Measurements from ENCODE around the gene SDR39U1.

Gene SDR39U1

DNA sequence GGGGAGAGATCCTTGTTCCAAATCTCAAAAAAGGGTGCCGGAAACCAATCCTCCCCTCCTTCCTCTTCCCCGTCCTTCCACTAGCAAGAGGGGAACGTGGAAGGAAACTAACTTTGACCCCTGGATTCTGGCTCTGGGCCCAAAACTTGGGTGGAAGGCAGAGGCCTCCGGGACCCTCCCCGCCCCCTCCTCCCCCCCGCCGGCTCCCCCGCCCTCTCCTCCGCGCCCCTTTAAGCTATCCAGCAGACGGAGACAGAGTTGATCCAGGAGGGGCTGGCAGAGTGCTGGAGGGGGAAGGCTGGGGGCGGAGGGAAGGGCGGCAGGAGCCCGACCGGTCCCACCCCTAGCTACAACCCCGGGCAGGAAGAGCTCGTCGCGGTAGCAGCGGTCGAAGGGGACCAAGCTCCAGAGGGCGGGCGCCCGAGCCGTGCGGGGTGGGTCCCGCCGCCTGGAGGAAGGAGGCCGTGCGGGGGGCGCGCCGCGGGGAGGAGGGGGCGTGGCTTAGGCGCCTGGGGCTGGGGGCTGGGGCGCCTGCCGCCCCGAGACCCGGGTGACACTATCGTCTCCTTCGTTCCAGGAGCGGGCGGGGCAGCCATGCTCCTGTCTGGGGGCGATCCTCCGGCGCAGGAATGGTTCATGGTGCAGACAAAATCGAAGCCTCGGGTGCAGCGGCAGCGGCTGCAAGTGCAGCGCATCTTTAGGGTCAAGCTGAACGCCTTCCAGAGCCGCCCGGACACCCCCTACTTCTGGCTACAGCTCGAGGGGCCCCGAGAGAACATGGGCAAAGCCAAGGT is 43.7 kb downstream of the SDR39U1 start, which contains the start of gene NYNRIN:
Gene NYNRIN, plus strand, starts transcription at position 351 of the 794 bp plus-strand sequence. Its CDS starts 244 bp downstream, at position 595.
- peak within 1 kb of the TSS; percentile 72 for H3K4me3 ChIP-seq (replicated peaks; ENCODE audit: low read depth, low read length)
- DNase-seq (ENCODE audit: low read depth), result peak; percentile 65
- TF ChIP-seq, protein P1, sequence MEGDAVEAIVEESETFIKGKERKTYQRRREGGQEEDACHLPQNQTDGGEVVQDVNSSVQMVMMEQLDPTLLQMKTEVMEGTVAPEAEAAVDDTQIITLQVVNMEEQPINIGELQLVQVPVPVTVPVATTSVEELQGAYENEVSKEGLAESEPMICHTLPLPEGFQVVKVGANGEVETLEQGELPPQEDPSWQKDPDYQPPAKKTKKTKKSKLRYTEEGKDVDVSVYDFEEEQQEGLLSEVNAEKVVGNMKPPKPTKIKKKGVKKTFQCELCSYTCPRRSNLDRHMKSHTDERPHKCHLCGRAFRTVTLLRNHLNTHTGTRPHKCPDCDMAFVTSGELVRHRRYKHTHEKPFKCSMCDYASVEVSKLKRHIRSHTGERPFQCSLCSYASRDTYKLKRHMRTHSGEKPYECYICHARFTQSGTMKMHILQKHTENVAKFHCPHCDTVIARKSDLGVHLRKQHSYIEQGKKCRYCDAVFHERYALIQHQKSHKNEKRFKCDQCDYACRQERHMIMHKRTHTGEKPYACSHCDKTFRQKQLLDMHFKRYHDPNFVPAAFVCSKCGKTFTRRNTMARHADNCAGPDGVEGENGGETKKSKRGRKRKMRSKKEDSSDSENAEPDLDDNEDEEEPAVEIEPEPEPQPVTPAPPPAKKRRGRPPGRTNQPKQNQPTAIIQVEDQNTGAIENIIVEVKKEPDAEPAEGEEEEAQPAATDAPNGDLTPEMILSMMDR (IDR thresholded peaks at IDR 0.05; ENCODE audit: low read length, missing control alignments), result no peak

DNA sequence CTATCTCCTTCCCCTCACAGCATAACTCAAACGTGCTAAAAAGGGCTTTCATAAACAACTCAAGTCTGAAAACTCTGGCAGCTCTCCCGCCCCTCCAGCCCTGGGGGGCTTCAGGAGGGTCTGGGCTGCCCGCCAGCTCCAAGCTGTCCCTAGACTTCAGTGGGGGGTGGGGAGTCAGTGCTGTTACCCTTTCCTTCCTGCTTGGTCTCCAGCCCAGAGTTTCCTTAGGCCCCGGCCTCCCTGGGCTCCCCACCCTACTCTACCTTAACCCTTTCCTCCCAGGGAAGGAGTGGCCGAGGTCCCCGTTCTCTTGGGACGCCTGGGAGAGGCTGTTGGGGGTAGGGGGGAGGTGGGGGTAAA is 44.3 kb downstream of the SDR39U1 start:
- peak; percentile 48 for DNase-seq (ENCODE audit: low read depth)
- TF ChIP-seq, protein P1 (IDR thresholded peaks at IDR 0.05; ENCODE audit: low read length, missing control alignments), result no peak
- peak overlapping the region; percentile 72 for H3K4me3 ChIP-seq (replicated peaks; ENCODE audit: low read depth, low read length)

DNA sequence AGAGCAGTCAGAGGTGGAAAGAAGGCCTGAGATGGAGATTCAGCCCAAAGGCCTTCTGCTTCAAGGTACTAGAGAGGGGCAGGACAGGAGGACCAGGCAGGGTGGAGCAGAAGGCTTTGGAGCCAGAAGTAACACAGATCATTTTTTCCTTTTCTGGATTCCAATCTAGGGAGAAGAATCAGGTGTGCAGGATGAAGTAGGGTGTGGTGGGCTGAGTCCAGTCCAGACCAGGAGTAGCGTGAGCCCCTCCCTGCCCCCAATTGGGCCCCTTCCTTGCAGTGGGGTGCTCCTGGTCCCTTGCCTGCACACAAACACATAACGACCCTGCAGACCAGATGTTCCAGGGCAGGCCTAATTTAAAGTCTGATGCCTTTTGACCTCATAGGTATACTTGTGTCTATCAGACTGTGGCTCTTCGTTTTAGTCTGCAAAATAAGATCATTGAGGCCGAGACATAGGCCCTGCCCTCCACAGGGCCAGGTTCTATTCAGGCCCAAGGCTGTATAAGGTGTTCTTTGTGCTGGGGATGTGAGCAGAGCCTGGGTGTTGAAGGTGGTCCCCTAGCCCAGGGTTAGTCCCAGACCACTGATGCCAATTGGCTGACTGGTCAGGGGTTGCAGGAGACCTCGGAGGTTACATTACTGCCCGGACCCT is 44.8 kb downstream of the SDR39U1 start:
- DNase-seq (ENCODE audit: low read depth), result no peak
- no peak overlapping the region for H3K4me3 ChIP-seq (replicated peaks; ENCODE audit: low read depth, low read length)
- TF ChIP-seq, protein P1 (IDR thresholded peaks at IDR 0.05; ENCODE audit: low read length, missing control alignments), result no peak

DNA sequence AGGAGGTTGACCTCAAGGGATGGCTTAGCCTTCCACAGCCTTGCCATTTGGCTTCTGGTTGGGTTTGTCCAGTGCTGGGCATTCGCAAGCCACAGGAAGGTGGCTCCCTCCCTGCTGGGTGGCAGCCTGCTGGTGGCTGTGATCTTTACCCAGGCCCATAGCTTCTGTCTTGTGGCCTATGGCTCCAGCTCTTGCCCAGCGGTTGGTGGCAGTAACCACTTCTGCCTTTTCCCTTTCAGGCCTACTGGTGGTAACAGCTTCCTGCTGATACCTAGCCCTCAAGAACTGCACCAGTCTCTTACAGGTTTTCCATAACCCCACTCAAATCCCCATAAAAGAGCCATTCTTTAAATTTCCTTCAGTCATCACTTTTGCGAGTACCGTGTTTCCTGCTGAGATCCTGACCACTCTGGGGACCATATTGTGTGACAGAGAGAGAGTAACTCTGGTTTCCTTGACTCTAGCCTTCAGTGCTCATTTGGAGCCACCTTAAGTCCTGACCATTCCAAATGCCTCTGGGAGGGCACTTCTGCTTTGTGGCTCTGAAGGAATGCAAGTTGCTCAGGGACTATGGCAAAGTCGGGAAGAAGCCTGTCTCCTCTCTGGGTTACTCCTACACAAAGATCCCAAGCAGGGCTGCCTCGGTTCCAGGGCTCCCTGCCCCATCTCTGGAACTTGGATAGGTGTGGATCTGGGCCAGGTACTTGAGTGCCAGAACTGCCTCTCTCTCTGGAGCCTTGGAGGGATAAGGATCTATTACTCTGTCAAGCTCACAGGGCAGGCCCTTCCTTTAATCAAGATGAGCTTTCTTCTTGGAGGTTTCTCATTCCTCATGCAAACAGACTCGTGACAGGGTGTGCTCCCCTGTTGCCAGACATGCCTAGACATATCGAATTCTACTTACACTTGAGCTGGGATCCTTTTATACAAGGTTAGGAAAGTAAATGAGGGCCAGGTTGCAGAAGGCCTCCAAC is 46.7 kb downstream of the SDR39U1 start:
- DNase-seq (ENCODE audit: low read depth), result peak; percentile 25
- TF ChIP-seq, protein P1 (IDR thresholded peaks at IDR 0.05; ENCODE audit: low read length, missing control alignments), result no peak
- no peak overlapping the region for H3K4me3 ChIP-seq (replicated peaks; ENCODE audit: low read depth, low read length)

DNA sequence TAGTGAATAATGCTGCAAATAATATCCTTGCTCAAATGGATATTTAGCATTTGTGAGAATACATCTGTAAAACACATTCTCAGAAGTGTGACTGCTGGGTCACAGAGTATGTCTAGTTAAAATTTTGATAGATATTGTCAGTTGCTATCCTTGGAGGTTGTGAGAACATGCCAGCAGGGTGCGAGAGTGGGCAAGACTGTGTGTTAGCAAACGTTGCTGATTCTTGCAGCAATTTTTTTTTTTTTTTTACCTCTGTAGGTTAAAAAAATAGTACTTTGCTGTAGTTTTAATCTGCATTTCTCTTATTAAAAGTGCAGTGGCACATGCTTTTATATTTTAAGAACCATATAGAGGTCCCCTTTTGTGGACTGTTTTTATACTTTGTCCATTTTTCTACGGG is 48.3 kb downstream of the SDR39U1 start:
- no peak overlapping the region for H3K4me3 ChIP-seq (replicated peaks; ENCODE audit: low read depth, low read length)
- TF ChIP-seq, protein P1 (IDR thresholded peaks at IDR 0.05; ENCODE audit: low read length, missing control alignments), result no peak
- no peak for DNase-seq (ENCODE audit: low read depth)

DNA sequence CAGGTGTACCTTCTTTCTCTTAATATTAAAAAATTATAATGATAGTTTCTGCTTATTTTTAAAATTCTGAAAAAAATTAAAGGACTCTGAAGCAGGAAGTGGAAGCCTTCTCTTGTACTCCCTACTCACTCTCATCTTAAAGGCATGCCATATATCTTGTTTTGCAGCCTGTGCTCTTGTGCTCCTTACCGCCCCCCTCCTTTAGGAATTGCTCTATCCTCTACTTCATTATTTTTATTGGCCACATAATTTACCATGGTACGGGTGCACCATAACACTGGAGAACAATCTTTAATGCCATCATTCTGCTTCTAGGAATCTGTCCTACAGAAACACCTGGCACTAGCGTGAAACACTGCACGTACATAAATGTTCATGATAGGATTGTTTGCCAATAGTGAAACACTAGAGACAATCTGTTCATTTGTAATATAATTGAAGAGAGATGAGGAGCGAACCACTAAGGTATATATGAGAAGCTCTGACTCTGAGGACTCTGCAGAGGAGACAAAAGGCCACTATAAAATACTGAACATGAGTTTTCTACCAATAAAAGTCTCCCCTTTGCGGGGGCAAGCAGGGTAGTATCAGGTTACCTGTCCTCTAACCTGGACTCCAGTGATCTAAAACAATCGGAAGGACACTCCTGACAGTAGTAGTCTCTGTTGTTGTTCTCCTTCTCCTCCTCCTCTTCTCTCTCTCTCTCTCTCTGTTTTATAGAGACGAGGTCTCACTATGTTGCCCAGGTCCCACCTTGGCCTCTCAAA is 50.1 kb downstream of the SDR39U1 start:
- DNase-seq (ENCODE audit: low read depth), result peak; percentile 75
- TF ChIP-seq, protein P1 (IDR thresholded peaks at IDR 0.05; ENCODE audit: low read length, missing control alignments), result peak; percentile 38
- H3K4me3 ChIP-seq (replicated peaks; ENCODE audit: low read depth, low read length), result peak overlapping the region; percentile 2

Measured in fibroblast of pulmonary artery (primary cell).